Endodermal cell (in vitro differentiated cells): ENCODE measurements around the gene EIF4E. TPM values are rescaled to one million over a fixed set of nuclear protein-coding genes. Genes with fewer than 3 reads are reported as not detected.

Experiments
- DNase-seq: peaks from one replicate; pipeline ENCODE4 v3.0.0-alpha.2; 2017
- H3K27ac ChIP-seq: 2 replicates; pipeline ENCODE4 v1.5.1; 2013; ENCODE audit warnings: mild to moderate bottlenecking, low read depth, low read length, moderate library complexity
- H3K27me3 ChIP-seq: 2 replicates; pipeline ENCODE4 v1.6.1; 2013; ENCODE audit warnings: mild to moderate bottlenecking, low read length, moderate library complexity; ENCODE audit not compliant: insufficient read depth, control insufficient read depth, poor library complexity, severe bottlenecking
- H3K36me3 ChIP-seq: 2 replicates; pipeline ENCODE4 v1.7.0; 2013; ENCODE audit warnings: mild to moderate bottlenecking, low read length, moderate library complexity; ENCODE audit not compliant: control insufficient read depth, insufficient read depth
- H3K4me1 ChIP-seq: one replicate; pipeline ENCODE4 v1.7.0; 2013; ENCODE audit warnings: low read length; ENCODE audit not compliant: control insufficient read depth, insufficient read depth
- H3K4me3 ChIP-seq: 2 replicates; pipeline ENCODE4 v1.5.1; 2013; ENCODE audit warnings: mild to moderate bottlenecking, low read length, moderate library complexity
- H3K9ac ChIP-seq: 2 replicates; pipeline ENCODE4 v1.6.1; 2013; ENCODE audit warnings: mild to moderate bottlenecking, low read length, moderate library complexity; ENCODE audit not compliant: poor library complexity, severe bottlenecking; ENCODE audit errors: extremely low read depth
- H3K9me3 ChIP-seq: 2 replicates; pipeline ENCODE4 v1.6.1; 2013; ENCODE audit warnings: mild to moderate bottlenecking, low read length, moderate library complexity; ENCODE audit not compliant: control insufficient read depth
- H3K27ac Mint-ChIP-seq: 2 replicates; pipeline ENCODE4 v1.8.0; 2020; ENCODE audit warnings: mixed read lengths
- H3K27me3 Mint-ChIP-seq: 2 replicates; pipeline ENCODE4 v1.8.0; 2021; ENCODE audit warnings: mild to moderate bottlenecking, mixed read lengths; ENCODE audit not compliant: insufficient read depth
- H3K36me3 Mint-ChIP-seq: 2 replicates; pipeline ENCODE4 v1.8.0; 2020; ENCODE audit warnings: low read depth, mixed read lengths
- H3K4me1 Mint-ChIP-seq: 2 replicates; pipeline ENCODE4 v1.8.0; 2020; ENCODE audit warnings: mixed read lengths
- H3K4me3 Mint-ChIP-seq: 2 replicates; pipeline ENCODE4 v1.8.0; 2020; ENCODE audit warnings: mild to moderate bottlenecking, moderate library complexity, mixed read lengths
- H3K9me3 Mint-ChIP-seq: 2 replicates; pipeline ENCODE4 v1.8.0; 2020; ENCODE audit warnings: mild to moderate bottlenecking, mixed read lengths
- CTCF ChIP-seq: fragments of 200-600 bp; sonication (generic); conservative IDR thresholded peaks from 2 replicates; pipeline ENCODE4 v1.5.0; 2021; ENCODE audit warnings: antibody characterized with exemption, mild to moderate bottlenecking
- WGBS, 2 experiments: methylation state at CpG; one replicate each; pipeline versions ENCODE4 v1.1.5 to v1.1.7; 2013; ENCODE audit warnings: missing lambda C conversion rate in 2 of 2, mixed read lengths in 1 of 2; ENCODE audit not compliant: insufficient coverage in 1 of 2, insufficient read length in 1 of 2; 5-methylcytosine and 5-hydroxymethylcytosine counted together
- long read RNA-seq, 4 experiments: library from polyadenylated mRNA in 2 of 4; library from RNA in 1 of 4; library from capped mRNA in 1 of 4; stranded (forward) in 3 of 4; unstranded in 1 of 4; transcript quantifications; one replicate each; pipeline ENCODE4 v2.0.0, GENCODE V29; 2020 to 2021; ENCODE audit warnings: inconsistent platforms in 1 of 4
- polyA plus RNA-seq, 2 experiments: library from polyadenylated mRNA; stranded (reverse); fragments of 50-300 nt; gene quantifications; one replicate each; pipeline ENCODE4 v1.2.3, GENCODE V29; 2013
- total RNA-seq, 2 donors: library from RNA; stranded (reverse); fragmentation: NEBNext Ultra II Directional in 1 of 2; extraction: Animal tissue kit (Norgen Biotek cat#: 25700) in 1 of 2; gene quantifications; 2 replicates in 1 of 2; 3 replicates in 1 of 2; pipeline ENCODE4 v1.2.1, GENCODE V29; 2021

The EIF4E gene
- 100 to 1,000 TPM; 134 to 138 TPM for total RNA-seq
- 101 TPM for polyA plus RNA-seq (2013, experiment 1 of 2)
- polyA plus RNA-seq (2013, experiment 2 of 2) = 106 TPM
- long read RNA-seq, experiment 1, full-length matches to known transcripts = 24 of 59 reads
- long read RNA-seq, experiment 1, partial matches to known transcripts = 18 of 59 reads
- long read RNA-seq, experiment 1, other reads (novel, unspliced or antisense) = 17 of 59 reads
- long read RNA-seq, experiment 2, full-length matches to known transcripts = 256 of 278 reads
- long read RNA-seq, experiment 2, partial matches to known transcripts = 6 of 278 reads
- long read RNA-seq, experiment 2, other reads (novel, unspliced or antisense) = 16 of 278 reads
- long read RNA-seq, experiment 3, full-length matches to known transcripts = 678 of 714 reads
- long read RNA-seq, experiment 3, partial matches to known transcripts = 13 of 714 reads
- long read RNA-seq, experiment 3, other reads (novel, unspliced or antisense) = 23 of 714 reads
- long read RNA-seq, experiment 4, full-length matches to known transcripts = 174 of 189 reads
- long read RNA-seq, experiment 4, partial matches to known transcripts = 7 of 189 reads
- long read RNA-seq, experiment 4, other reads (novel, unspliced or antisense) = 8 of 189 reads

GRCh38 chr4:98928505-98929340 lies at the start of gene EIF4E:
TSS of gene EIF4E (minus strand) at chr4:98929133. CDS start at chr4:98929112, 21 bp downstream.
- Mint-ChIP-seq H3K4me3 (peak within 1 kb of the TSS; percentile 96), H3K4me1 (peaks cover 5% of the 10 kb centered on the region), H3K27ac (peak within 1 kb of the TSS; percentile 98), H3K27me3 (no peaks in the 10 kb centered on the region), H3K9me3 (peaks cover 42% of the 10 kb centered on the region), H3K36me3 (peaks cover 24% of the 10 kb centered on the region)
- Histone ChIP-seq H3K9ac (peak within 1 kb of the TSS; percentile 84), H3K4me3 (peak within 1 kb of the TSS; percentile 92), H3K27ac (peak within 1 kb of the TSS; percentile 89), H3K9me3 (peaks cover 43% of the 10 kb centered on the region), H3K27me3 (no peaks in the 10 kb centered on the region), H3K4me1 (no peaks in the 10 kb centered on the region), H3K36me3 (peaks cover 16% of the 10 kb centered on the region)
- peak; percentile 98 for DNase-seq
- TF ChIP-seq CTCF = peak; percentile 42
- 0 to 2% methylated on average over 12 to 67 of the region's 68 CpGs for WGBS, 2 experiments

- Histone ChIP-seq H3K27ac (no peak overlapping the region), H3K9ac (no peak overlapping the region), H3K36me3 (no peaks in the 10 kb centered on the region), H3K4me1 (no peaks in the 10 kb centered on the region), H3K27me3 (no peaks in the 10 kb centered on the region), H3K9me3 (no peaks in the 10 kb centered on the region), H3K4me3 (no peak overlapping the region)
- WGBS, 2 experiments = 87 to 96% methylated on average over 3 to 7 of the region's 7 CpGs
- TF ChIP-seq CTCF = no peak
- Mint-ChIP-seq H3K36me3 (no peaks in the 10 kb centered on the region), H3K27me3 (no peaks in the 10 kb centered on the region), H3K4me3 (no peak overlapping the region), H3K27ac (no peak overlapping the region), H3K4me1 (no peaks in the 10 kb centered on the region), H3K9me3 (no peaks in the 10 kb centered on the region)
- DNase-seq = no peak
Measured at GRCh38 chr4:98977557-98977956, 48.6 kb upstream of the EIF4E start.

GRCh38 chr4:98976716-98977115 lies 47.8 kb upstream of the EIF4E start:
- no peak for DNase-seq
- Mint-ChIP-seq H3K4me3 (no peak overlapping the region), H3K27ac (no peak overlapping the region), H3K27me3 (no peaks in the 10 kb centered on the region), H3K4me1 (no peaks in the 10 kb centered on the region), H3K9me3 (no peaks in the 10 kb centered on the region), H3K36me3 (no peaks in the 10 kb centered on the region)
- no peaks in the 10 kb centered on the region for H3K36me3 ChIP-seq
- no peak overlapping the region for H3K9ac ChIP-seq
- no peaks in the 10 kb centered on the region for H3K4me1 ChIP-seq
- 89 to 93% methylated on average over 4 of the region's 4 CpGs for WGBS, 2 experiments
- no peaks in the 10 kb centered on the region for H3K27me3 ChIP-seq
- H3K27ac ChIP-seq = no peak overlapping the region
- H3K4me3 ChIP-seq = no peak overlapping the region
- H3K9me3 ChIP-seq = no peaks in the 10 kb centered on the region
- no peak for TF ChIP-seq CTCF
